ENCODE results near the gene LZIC. TPM values are rescaled to one million over a fixed set of nuclear protein-coding genes. Genes with fewer than 3 reads are reported as not detected.
A peak's percentile ranks its signal among the peaks of the same experiment; 100 is the strongest.

Gene LZIC
- total RNA-seq, 1 experiment from 2014 or later, result 28.8 TPM

DNA sequence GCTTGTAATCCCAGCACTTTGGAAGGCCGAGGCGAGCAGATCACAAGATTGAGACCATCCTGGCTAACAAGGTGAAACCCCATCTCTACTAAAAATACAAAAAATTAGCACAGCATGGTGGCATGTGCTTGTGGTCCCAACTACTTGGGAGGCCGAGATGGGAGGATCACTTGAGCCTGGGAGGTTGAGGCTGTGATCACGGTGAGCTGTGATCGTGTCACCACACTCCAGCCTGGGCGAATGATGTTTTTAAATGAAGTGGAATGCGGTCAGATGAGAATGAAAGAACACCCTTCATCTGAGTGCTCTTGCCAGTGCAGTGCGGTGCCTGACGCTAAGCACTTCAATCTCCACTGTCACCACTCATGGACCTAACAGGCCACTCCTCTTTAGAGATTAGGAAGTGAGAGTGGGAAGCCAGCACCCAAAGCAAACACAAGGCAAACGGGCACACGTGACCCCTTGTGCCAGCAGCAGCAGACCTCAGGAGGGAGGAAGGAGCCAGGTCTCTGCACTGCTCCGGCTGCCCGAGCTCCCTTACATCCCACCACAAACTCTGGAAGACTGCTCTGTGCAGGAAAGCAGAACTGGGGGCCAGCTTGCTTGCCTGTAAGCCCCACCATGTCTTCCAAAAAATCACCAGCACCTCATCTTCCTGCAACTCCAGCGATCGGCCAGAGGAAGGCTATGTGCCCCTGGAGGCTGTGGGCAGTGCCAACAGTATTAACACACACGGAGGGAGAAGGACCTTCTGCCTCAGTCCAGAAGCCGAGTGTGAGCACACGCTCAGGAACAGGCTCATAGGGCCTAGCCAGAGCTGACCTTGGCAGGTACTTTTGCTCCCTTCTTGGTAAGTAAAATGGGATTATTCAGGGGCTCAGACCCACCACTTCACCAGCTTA is 42.8 kb downstream of the LZIC start:
- Histone ChIP-seq H3K27ac (ENCODE audit: low read length) (no peak overlapping the region), H3K79me2 (ENCODE audit: low read length) (no peaks in the 10 kb centered on the region), H3K9ac (ENCODE audit: low read length) (no peak overlapping the region), H3K27me3 (ENCODE audit: low read length) (no peaks in the 10 kb centered on the region), H2AFZ (ENCODE audit: low read length) (no peak overlapping the region), H4K20me1 (ENCODE audit: insufficient read depth, low read depth, low read length) (no peaks in the 10 kb centered on the region), H3K9me3 (ENCODE audit: low read length) (no peaks in the 10 kb centered on the region), H3K4me1 (ENCODE audit: low read length) (peaks cover 4% of the 10 kb centered on the region; the same call in 1 of the 2 replicates), H3K4me2 (ENCODE audit: low read depth, low read length, poor library complexity, severe bottlenecking) (no peak overlapping the region), H3K4me3 (ENCODE audit: low read length) (no peak overlapping the region), H3K36me3 (ENCODE audit: insufficient read depth, low read length) (no peaks in the 10 kb centered on the region), H3K9me2 (replicated peaks; ENCODE audit: insufficient read depth, low read length) (no peaks in the 10 kb centered on the region)
- DNase-seq, result no peak

DNA sequence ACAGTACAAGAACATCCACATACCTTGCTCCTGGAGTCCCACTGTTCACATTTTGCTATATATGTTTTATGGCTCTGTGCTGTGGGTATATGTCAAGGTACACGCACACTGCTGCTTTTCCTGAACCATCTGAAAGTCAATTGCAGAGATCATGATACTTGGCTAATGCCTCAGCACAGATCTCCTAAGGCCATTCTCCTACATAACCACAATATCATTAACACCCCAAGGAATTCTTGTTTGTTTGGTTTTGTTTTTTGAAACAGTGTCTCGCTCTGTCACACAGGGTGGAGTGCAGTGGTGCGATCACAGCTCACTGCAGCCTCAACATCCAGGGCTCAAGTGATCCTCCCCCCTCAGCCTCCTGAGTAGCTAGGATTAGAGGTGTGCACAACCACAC is 49.1 kb downstream of the LZIC start:
- Histone ChIP-seq H3K79me2 (ENCODE audit: low read length) (no peaks in the 10 kb centered on the region), H3K4me3 (ENCODE audit: low read length) (no peak overlapping the region), H3K9ac (ENCODE audit: low read length) (no peak overlapping the region), H3K27ac (ENCODE audit: low read length) (no peak overlapping the region), H2AFZ (ENCODE audit: low read length) (no peak overlapping the region), H3K36me3 (ENCODE audit: insufficient read depth, low read length) (no peaks in the 10 kb centered on the region), H3K9me2 (replicated peaks; ENCODE audit: insufficient read depth, low read length) (no peaks in the 10 kb centered on the region), H3K4me2 (ENCODE audit: low read depth, low read length, poor library complexity, severe bottlenecking) (no peak overlapping the region), H3K9me3 (ENCODE audit: low read length) (no peaks in the 10 kb centered on the region), H3K27me3 (ENCODE audit: low read length) (no peaks in the 10 kb centered on the region), H4K20me1 (ENCODE audit: insufficient read depth, low read depth, low read length) (no peaks in the 10 kb centered on the region), H3K4me1 (ENCODE audit: low read length) (peaks cover 10% of the 10 kb centered on the region)
- DNase-seq, result peak; percentile 32

- H3K36me3 ChIP-seq (ENCODE audit: insufficient read depth, low read length), result no peaks in the 10 kb centered on the region
- H3K9ac ChIP-seq (ENCODE audit: low read length), result no peak overlapping the region
- peak; percentile 34 for DNase-seq
- no peak overlapping the region for H2AFZ ChIP-seq (ENCODE audit: low read length)
- no peak overlapping the region for H3K27ac ChIP-seq (ENCODE audit: low read length)
- no peak overlapping the region for H3K4me3 ChIP-seq (ENCODE audit: low read length)
- no peaks in the 10 kb centered on the region for H3K79me2 ChIP-seq (ENCODE audit: low read length)
- no peaks in the 10 kb centered on the region for H3K27me3 ChIP-seq (ENCODE audit: low read length)
- H3K4me1 ChIP-seq (ENCODE audit: low read length), result peaks cover 10% of the 10 kb centered on the region
- no peaks in the 10 kb centered on the region for H4K20me1 ChIP-seq (ENCODE audit: insufficient read depth, low read depth, low read length)
- no peaks in the 10 kb centered on the region for H3K9me3 ChIP-seq (ENCODE audit: low read length)
- H3K4me2 ChIP-seq (ENCODE audit: low read depth, low read length, poor library complexity, severe bottlenecking), result no peak overlapping the region
- H3K9me2 ChIP-seq (replicated peaks; ENCODE audit: insufficient read depth, low read length), result no peaks in the 10 kb centered on the region
Observed at GRCh38 chr1:9892563-9893528, 50.3 kb downstream of the LZIC start.

DNA sequence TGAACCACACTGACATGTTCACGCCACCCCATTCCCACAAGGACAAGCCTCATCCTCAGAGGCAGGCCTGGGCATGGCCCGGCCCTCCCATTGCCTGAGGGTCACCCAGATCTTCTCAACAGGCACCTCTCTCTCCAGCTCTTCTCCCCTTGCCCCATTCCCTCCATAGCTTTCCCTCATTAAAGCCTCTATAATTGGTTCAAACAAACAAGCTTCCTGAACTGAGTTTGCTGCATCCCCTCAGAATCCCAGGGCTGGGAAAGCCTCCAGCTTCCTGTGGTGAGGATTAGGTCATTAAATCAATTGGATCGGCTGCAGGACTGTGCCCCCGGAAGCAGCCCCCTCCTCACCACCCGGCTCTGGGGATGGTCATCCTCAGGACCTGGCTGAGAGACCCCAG is 52.0 kb downstream of the LZIC start:
- H3K27ac ChIP-seq (ENCODE audit: low read length), result no peak overlapping the region
- H3K36me3 ChIP-seq (ENCODE audit: insufficient read depth, low read length), result no peaks in the 10 kb centered on the region
- no peaks in the 10 kb centered on the region for H3K27me3 ChIP-seq (ENCODE audit: low read length)
- DNase-seq, result no peak
- H2AFZ ChIP-seq (ENCODE audit: low read length), result no peak overlapping the region
- H3K4me1 ChIP-seq (ENCODE audit: low read length), result peaks cover 10% of the 10 kb centered on the region
- no peaks in the 10 kb centered on the region for H3K9me3 ChIP-seq (ENCODE audit: low read length)
- no peaks in the 10 kb centered on the region for H4K20me1 ChIP-seq (ENCODE audit: insufficient read depth, low read depth, low read length)
- no peak overlapping the region for H3K4me3 ChIP-seq (ENCODE audit: low read length)
- no peaks in the 10 kb centered on the region for H3K9me2 ChIP-seq (replicated peaks; ENCODE audit: insufficient read depth, low read length)
- H3K79me2 ChIP-seq (ENCODE audit: low read length), result no peaks in the 10 kb centered on the region
- no peak overlapping the region for H3K9ac ChIP-seq (ENCODE audit: low read length)
- no peak overlapping the region for H3K4me2 ChIP-seq (ENCODE audit: low read depth, low read length, poor library complexity, severe bottlenecking)

GRCh38 chr1:9890224-9890731 is 52.9 kb downstream of the LZIC start:
- H3K9me2 ChIP-seq (replicated peaks; ENCODE audit: insufficient read depth, low read length), result no peaks in the 10 kb centered on the region
- H3K27me3 ChIP-seq (ENCODE audit: low read length), result no peaks in the 10 kb centered on the region
- H3K36me3 ChIP-seq (ENCODE audit: insufficient read depth, low read length), result no peaks in the 10 kb centered on the region
- H3K9ac ChIP-seq (ENCODE audit: low read length), result no peak overlapping the region
- peak; percentile 39 for DNase-seq
- no peaks in the 10 kb centered on the region for H3K9me3 ChIP-seq (ENCODE audit: low read length)
- no peak overlapping the region for H2AFZ ChIP-seq (ENCODE audit: low read length)
- H3K4me2 ChIP-seq (ENCODE audit: low read depth, low read length, poor library complexity, severe bottlenecking), result no peak overlapping the region
- peaks cover 10% of the 10 kb centered on the region for H3K4me1 ChIP-seq (ENCODE audit: low read length)
- no peaks in the 10 kb centered on the region for H3K79me2 ChIP-seq (ENCODE audit: low read length)
- no peak overlapping the region for H3K27ac ChIP-seq (ENCODE audit: low read length)
- H3K4me3 ChIP-seq (ENCODE audit: low read length), result no peak overlapping the region
- H4K20me1 ChIP-seq (ENCODE audit: insufficient read depth, low read depth, low read length), result no peaks in the 10 kb centered on the region

DNA sequence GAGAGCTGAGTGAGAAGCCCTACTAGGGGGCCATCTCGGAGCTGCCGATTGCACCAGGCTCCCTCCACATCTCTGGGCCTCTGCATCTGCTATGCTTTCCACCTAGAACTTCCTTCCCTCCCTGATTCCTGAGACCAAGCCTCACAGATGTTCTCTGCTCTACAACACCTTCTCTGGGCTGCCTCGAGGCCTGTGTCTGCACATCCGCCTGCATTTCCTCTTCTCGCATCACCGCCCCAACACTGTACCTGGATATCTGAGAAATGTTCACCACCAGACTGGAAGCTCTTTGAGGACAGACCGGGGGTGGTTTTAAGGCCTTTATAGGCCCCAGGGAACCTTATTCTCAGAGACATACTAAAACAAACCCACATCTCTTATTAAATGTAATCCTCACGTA is 53.8 kb downstream of the LZIC start:
- Histone ChIP-seq H4K20me1 (ENCODE audit: insufficient read depth, low read depth, low read length) (no peaks in the 10 kb centered on the region), H3K9ac (ENCODE audit: low read length) (no peak overlapping the region), H3K27ac (ENCODE audit: low read length) (no peak overlapping the region), H3K9me2 (replicated peaks; ENCODE audit: insufficient read depth, low read length) (no peaks in the 10 kb centered on the region), H3K4me1 (ENCODE audit: low read length) (peaks cover 10% of the 10 kb centered on the region), H2AFZ (ENCODE audit: low read length) (no peak overlapping the region), H3K79me2 (ENCODE audit: low read length) (no peaks in the 10 kb centered on the region), H3K4me3 (ENCODE audit: low read length) (no peak overlapping the region), H3K27me3 (ENCODE audit: low read length) (no peaks in the 10 kb centered on the region), H3K9me3 (ENCODE audit: low read length) (no peaks in the 10 kb centered on the region), H3K36me3 (ENCODE audit: insufficient read depth, low read length) (no peaks in the 10 kb centered on the region), H3K4me2 (ENCODE audit: low read depth, low read length, poor library complexity, severe bottlenecking) (no peak overlapping the region)
- DNase-seq, result peak; percentile 28

DNA sequence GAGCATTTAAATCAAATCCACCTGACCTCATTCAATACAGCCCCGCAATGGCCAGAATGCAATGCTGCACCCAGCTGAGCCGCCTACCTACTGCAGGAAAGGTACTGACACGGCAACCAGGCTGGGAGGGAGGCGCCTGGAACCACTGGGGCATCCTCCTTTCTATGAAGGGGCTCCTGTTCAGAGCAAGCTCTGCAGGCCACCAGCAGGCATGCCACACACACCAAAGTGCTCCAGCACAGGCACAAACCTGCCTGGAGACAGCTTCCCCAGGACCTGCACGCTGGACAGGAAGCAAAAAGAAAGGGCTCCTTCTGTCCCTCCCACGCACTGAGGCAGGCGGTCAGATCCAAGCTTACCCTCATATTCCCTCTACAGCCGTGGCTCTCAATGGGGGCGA is 54.3 kb downstream of the LZIC start:
- H3K27ac ChIP-seq (ENCODE audit: low read length), result no peak overlapping the region
- no peak overlapping the region for H3K4me2 ChIP-seq (ENCODE audit: low read depth, low read length, poor library complexity, severe bottlenecking)
- no peaks in the 10 kb centered on the region for H3K27me3 ChIP-seq (ENCODE audit: low read length)
- no peaks in the 10 kb centered on the region for H3K9me3 ChIP-seq (ENCODE audit: low read length)
- H4K20me1 ChIP-seq (ENCODE audit: insufficient read depth, low read depth, low read length), result no peaks in the 10 kb centered on the region
- no peaks in the 10 kb centered on the region for H3K36me3 ChIP-seq (ENCODE audit: insufficient read depth, low read length)
- no peaks in the 10 kb centered on the region for H3K9me2 ChIP-seq (replicated peaks; ENCODE audit: insufficient read depth, low read length)
- peaks cover 10% of the 10 kb centered on the region for H3K4me1 ChIP-seq (ENCODE audit: low read length)
- no peaks in the 10 kb centered on the region for H3K79me2 ChIP-seq (ENCODE audit: low read length)
- H3K9ac ChIP-seq (ENCODE audit: low read length), result no peak overlapping the region
- DNase-seq, result peak; percentile 36
- no peak overlapping the region for H3K4me3 ChIP-seq (ENCODE audit: low read length)
- H2AFZ ChIP-seq (ENCODE audit: low read length), result no peak overlapping the region

DNA sequence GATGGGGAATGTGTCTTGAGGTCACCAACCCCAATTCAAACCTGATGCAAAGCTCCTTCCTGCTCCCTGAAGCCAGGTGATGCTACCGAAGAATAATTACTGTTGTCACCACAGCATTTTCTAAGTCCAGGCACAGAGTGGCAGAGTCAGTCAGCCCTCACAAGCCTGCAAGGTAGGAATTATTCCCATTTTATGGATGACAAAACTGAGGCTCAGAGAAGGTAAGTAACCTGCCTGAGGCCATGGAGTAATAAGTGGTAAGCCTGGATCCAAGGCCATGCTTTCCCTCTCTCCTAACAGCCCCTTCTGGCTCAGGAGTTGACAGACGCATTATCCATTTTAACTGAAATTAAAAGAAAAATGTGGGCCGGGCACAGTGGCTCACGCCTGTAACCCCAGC is 56.1 kb downstream of the LZIC start:
- Histone ChIP-seq H3K27ac (ENCODE audit: low read length) (no peak overlapping the region), H3K79me2 (ENCODE audit: low read length) (no peaks in the 10 kb centered on the region), H3K27me3 (ENCODE audit: low read length) (no peaks in the 10 kb centered on the region), H3K9ac (ENCODE audit: low read length) (no peak overlapping the region), H3K4me1 (ENCODE audit: low read length) (peaks cover 10% of the 10 kb centered on the region), H3K36me3 (ENCODE audit: insufficient read depth, low read length) (no peaks in the 10 kb centered on the region), H2AFZ (ENCODE audit: low read length) (no peak overlapping the region), H3K4me3 (ENCODE audit: low read length) (no peak overlapping the region), H4K20me1 (ENCODE audit: insufficient read depth, low read depth, low read length) (no peaks in the 10 kb centered on the region), H3K9me3 (ENCODE audit: low read length) (no peaks in the 10 kb centered on the region), H3K4me2 (ENCODE audit: low read depth, low read length, poor library complexity, severe bottlenecking) (no peak overlapping the region), H3K9me2 (replicated peaks; ENCODE audit: insufficient read depth, low read length) (no peaks in the 10 kb centered on the region)
- no peak for DNase-seq

Data from Karpas-422 (cell line).